SK-N-MC (cell line): ENCODE results near the gene TLN1.

Source experiments
- DNase-seq: peaks from one replicate; pipeline ENCODE4 v3.0.0-alpha.2; 2011; ENCODE audit warnings: low read depth, low spot score
- H3K27ac ChIP-seq: fragments of 200-600 bp; sonication (generic); 2 replicates; pipeline ENCODE4 v1.5.1; 2016; ENCODE audit warnings: mixed run types
- H3K36me3 ChIP-seq: fragments of 200-600 bp; sonication (generic); 2 replicates; pipeline ENCODE4 v1.6.1; 2017; ENCODE audit warnings: antibody characterized with exemption, low read length, mixed read lengths; ENCODE audit not compliant: insufficient read depth
- H3K4me3 ChIP-seq: fragments of 200-600 bp; sonication (generic); 2 replicates; pipeline ENCODE4 v1.5.1; 2016
- H3K9ac ChIP-seq: fragments of 200-600 bp; sonication (generic); 2 replicates; pipeline ENCODE4 v1.8.0; 2017; ENCODE audit warnings: mixed run types, mixed read lengths; ENCODE audit not compliant: insufficient read length
- H3K9me3 ChIP-seq: fragments of 200-600 bp; sonication (generic); 2 replicates; pipeline ENCODE4 v1.6.1; 2017; ENCODE audit warnings: low read depth, mild to moderate bottlenecking, antibody characterized with exemption, low read length, moderate library complexity, mixed read lengths
- EZH2 ChIP-seq: fragments of 200-600 bp; sonication (generic); IDR thresholded peaks from one replicate; pipeline ENCODE4 v1.6.1; 2017; ENCODE audit warnings: antibody characterized with exemption
- FOXP2 ChIP-seq: optimal IDR thresholded peaks from 2 replicates; pipeline ENCODE3; 2011; ENCODE audit warnings: mild to moderate bottlenecking, moderate library complexity; ENCODE audit not compliant: insufficient read depth; ENCODE audit errors: extremely low read length, control extremely low read depth
- POLR2AphosphoS5 ChIP-seq: IDR thresholded peaks from 2 replicates; pipeline ENCODE4 v1.6.1; 2012; ENCODE audit warnings: mild to moderate bottlenecking, low read depth, low read length, borderline replicate concordance

The TLN1 gene

GRCh38 chr9:35738186-35738585 is 6.2 kb upstream of the TLN1 start:
- Histone ChIP-seq H3K36me3 (peaks cover 46% of the 10 kb centered on the region; the same call in 1 of the 2 replicates), H3K9ac (no peak overlapping the region), H3K9me3 (no peaks in the 10 kb centered on the region), H3K27ac (no peak overlapping the region), H3K4me3 (no peak overlapping the region)
- TF ChIP-seq FOXP2 (no peak), EZH2 (no peak), POLR2AphosphoS5 (no peak)
- DNase-seq = no peak

GRCh38 chr9:35737143-35737542 is 5.1 kb upstream of the TLN1 start:
- H3K27ac ChIP-seq = no peak overlapping the region
- no peaks in the 10 kb centered on the region for H3K9me3 ChIP-seq
- no peak overlapping the region for H3K9ac ChIP-seq
- TF ChIP-seq EZH2 (no peak), FOXP2 (no peak), POLR2AphosphoS5 (no peak)
- peaks cover 46% of the 10 kb centered on the region; the same call in 1 of the 2 replicates for H3K36me3 ChIP-seq
- DNase-seq = no peak
- H3K4me3 ChIP-seq = no peak overlapping the region

GRCh38 chr9:35736201-35736633 is 4.2 kb upstream of the TLN1 start:
- TF ChIP-seq EZH2 (no peak), POLR2AphosphoS5 (no peak), FOXP2 (no peak)
- Histone ChIP-seq H3K9ac (no peak overlapping the region), H3K27ac (no peak overlapping the region), H3K36me3 (peaks cover 46% of the 10 kb centered on the region; the same call in 1 of the 2 replicates), H3K4me3 (no peak overlapping the region), H3K9me3 (no peaks in the 10 kb centered on the region)
- DNase-seq = peak; percentile 20

- Histone ChIP-seq H3K27ac (no peak overlapping the region), H3K9me3 (no peaks in the 10 kb centered on the region), H3K4me3 (no peak overlapping the region), H3K9ac (no peak overlapping the region), H3K36me3 (peaks cover 37% of the 10 kb centered on the region; the same call in 1 of the 2 replicates)
- TF ChIP-seq POLR2AphosphoS5 (no peak), EZH2 (no peak), FOXP2 (no peak)
- DNase-seq = no peak
Measured at GRCh38 chr9:35734096-35734495, 2.1 kb upstream of the TLN1 start.

GRCh38 chr9:35732800-35733541 is 976 bp upstream of the TLN1 start:
- peak overlapping the region; percentile 95 for H3K4me3 ChIP-seq
- peak overlapping the region; percentile 63 for H3K27ac ChIP-seq
- no peak for DNase-seq
- TF ChIP-seq FOXP2 (no peak), EZH2 (no peak), POLR2AphosphoS5 (no peak)
- peaks cover 26% of the 10 kb centered on the region; the same call in 1 of the 2 replicates for H3K36me3 ChIP-seq
- H3K9ac ChIP-seq = peak overlapping the region; percentile 95
- no peaks in the 10 kb centered on the region for H3K9me3 ChIP-seq

- Histone ChIP-seq H3K36me3 (peaks cover 12% of the 10 kb centered on the region; the same call in 1 of the 2 replicates), H3K9ac (peak overlapping the region; percentile 95), H3K9me3 (no peaks in the 10 kb centered on the region), H3K27ac (peak overlapping the region; percentile 63), H3K4me3 (peak overlapping the region; percentile 95)
- DNase-seq = no peak
- TF ChIP-seq EZH2 = no peak
- no peak for TF ChIP-seq FOXP2
- TF ChIP-seq POLR2AphosphoS5 = no peak
Measured at GRCh38 chr9:35731415-35732184, 395 bp downstream of the TLN1 start.

GRCh38 chr9:35730486-35730854 is 1.5 kb downstream of the TLN1 start:
- no peaks in the 10 kb centered on the region for H3K9me3 ChIP-seq
- H3K27ac ChIP-seq = no peak overlapping the region
- H3K36me3 ChIP-seq = peaks cover 7% of the 10 kb centered on the region; the same call in 1 of the 2 replicates
- H3K4me3 ChIP-seq = peak overlapping the region; percentile 95
- TF ChIP-seq POLR2AphosphoS5 = no peak
- DNase-seq = no peak
- H3K9ac ChIP-seq = no peak overlapping the region

- Histone ChIP-seq H3K9ac (no peak overlapping the region), H3K9me3 (no peaks in the 10 kb centered on the region), H3K27ac (no peak overlapping the region), H3K36me3 (peaks cover 6% of the 10 kb centered on the region; the same call in 1 of the 2 replicates), H3K4me3 (no peak overlapping the region)
- TF ChIP-seq FOXP2 (no peak), POLR2AphosphoS5 (no peak), EZH2 (no peak)
- DNase-seq = no peak
Measured at GRCh38 chr9:35729700-35730485, 2.1 kb downstream of the TLN1 start.
